ENCODE results near the gene ATP2A3. TPM values are rescaled to one million over a fixed set of nuclear protein-coding genes. Genes with fewer than 3 reads are reported as not detected.

The ATP2A3 gene
- polyA plus RNA-seq, 3 donors = 6.9 to 46.5 (median 9.5) TPM

DNA sequence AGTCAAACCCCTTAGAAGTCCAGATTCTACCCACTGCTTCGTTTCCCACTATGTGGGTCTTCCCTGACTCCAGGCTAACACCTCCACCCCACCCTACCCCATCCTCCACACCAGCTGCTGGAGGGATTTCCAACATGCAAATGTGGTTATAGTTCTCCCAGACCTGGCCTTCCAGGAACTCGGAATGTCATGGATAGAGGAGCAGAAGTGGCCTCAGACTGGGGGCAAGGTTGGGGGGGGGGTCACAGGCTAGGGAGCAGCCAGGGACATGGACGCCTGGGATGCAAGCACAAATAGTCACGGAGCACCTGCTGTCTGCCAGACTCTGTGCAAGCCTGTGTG lies 73.4 kb downstream of the ATP2A3 start:
- Histone ChIP-seq H3K36me3 (replicated peaks in 1 of 2; ENCODE audit: control insufficient read depth in 1 of 2, insufficient read depth in 2 of 2, low read length in 2 of 2) (no peaks in the 10 kb centered on the region), H4K20me1 (ENCODE audit: insufficient read depth, low read length) (no peaks in the 10 kb centered on the region), H3K9me3 (replicated peaks in 1 of 2; ENCODE audit: control insufficient read depth in 1 of 2, insufficient read depth in 1 of 2, low read length in 2 of 2) (no peaks in the 10 kb centered on the region), H3K27me3 (ENCODE audit: control insufficient read depth in 2 of 2, insufficient read depth in 2 of 2, low read length in 2 of 2) (no peaks in the 10 kb centered on the region), H3K79me2 (ENCODE audit: insufficient read depth, low read length) (no peaks in the 10 kb centered on the region), H3K4me3 (replicated peaks in 1 of 3; ENCODE audit: low read depth in 2 of 3, low read length in 3 of 3) (peak overlapping the region in 1 of 3 experiments; percentile 76), H3K27ac (ENCODE audit: low read depth in 1 of 2, low read length in 2 of 2) (no peak overlapping the region), H2AFZ (ENCODE audit: insufficient read depth, low read depth, low read length, poor library complexity, severe bottlenecking) (no peak overlapping the region), H3K9ac (ENCODE audit: insufficient read depth, low read length, poor library complexity, severe bottlenecking) (no peak overlapping the region), H3K4me1 (ENCODE audit: control insufficient read depth in 1 of 2, insufficient read depth in 2 of 2, low read length in 2 of 2) (peaks cover 78 to 96% of the 10 kb centered on the region in 2 donors), H3K4me2 (replicated peaks; ENCODE audit: extremely low read depth, low read length, poor library complexity, severe bottlenecking) (no peak overlapping the region)
- WGBS (ENCODE audit: insufficient coverage) = 83% methylated on average over 1 of the region's 4 CpGs
- peaks cover 9 to 16% of the 10 kb centered on the region in 2 donors for H3K36me3 Mint-ChIP-seq
- H3K27ac Mint-ChIP-seq = peak overlapping the region in 5 of 7 donors; percentile 1 to 89 (median 72)
- peaks cover 9 to 16% (median 11%) of the 10 kb centered on the region in 3 donors for H3K27me3 Mint-ChIP-seq (ENCODE audit: low read depth in 3 of 3)
- peak overlapping the region in 1 of 2 donors; percentile 90 for H3K4me3 Mint-ChIP-seq
- intact Hi-C loops (cut with micrococcal nuclease) = loop anchor here (5.0 kb wide), 1 partner anchor 44 kb away; the partner anchor contains the start of gene NCBP3 (in 2 of the 2)
- peaks cover 70% of the 10 kb centered on the region for H3K4me1 Mint-ChIP-seq
- peaks cover 0 to 2% (median 0%) of the 10 kb centered on the region in 7 donors for H3K9me3 Mint-ChIP-seq
- no peak for DNase-seq
- TF ChIP-seq, protein P1, sequence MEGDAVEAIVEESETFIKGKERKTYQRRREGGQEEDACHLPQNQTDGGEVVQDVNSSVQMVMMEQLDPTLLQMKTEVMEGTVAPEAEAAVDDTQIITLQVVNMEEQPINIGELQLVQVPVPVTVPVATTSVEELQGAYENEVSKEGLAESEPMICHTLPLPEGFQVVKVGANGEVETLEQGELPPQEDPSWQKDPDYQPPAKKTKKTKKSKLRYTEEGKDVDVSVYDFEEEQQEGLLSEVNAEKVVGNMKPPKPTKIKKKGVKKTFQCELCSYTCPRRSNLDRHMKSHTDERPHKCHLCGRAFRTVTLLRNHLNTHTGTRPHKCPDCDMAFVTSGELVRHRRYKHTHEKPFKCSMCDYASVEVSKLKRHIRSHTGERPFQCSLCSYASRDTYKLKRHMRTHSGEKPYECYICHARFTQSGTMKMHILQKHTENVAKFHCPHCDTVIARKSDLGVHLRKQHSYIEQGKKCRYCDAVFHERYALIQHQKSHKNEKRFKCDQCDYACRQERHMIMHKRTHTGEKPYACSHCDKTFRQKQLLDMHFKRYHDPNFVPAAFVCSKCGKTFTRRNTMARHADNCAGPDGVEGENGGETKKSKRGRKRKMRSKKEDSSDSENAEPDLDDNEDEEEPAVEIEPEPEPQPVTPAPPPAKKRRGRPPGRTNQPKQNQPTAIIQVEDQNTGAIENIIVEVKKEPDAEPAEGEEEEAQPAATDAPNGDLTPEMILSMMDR (IDR thresholded peaks at IDR 0.05) = no peak

DNA sequence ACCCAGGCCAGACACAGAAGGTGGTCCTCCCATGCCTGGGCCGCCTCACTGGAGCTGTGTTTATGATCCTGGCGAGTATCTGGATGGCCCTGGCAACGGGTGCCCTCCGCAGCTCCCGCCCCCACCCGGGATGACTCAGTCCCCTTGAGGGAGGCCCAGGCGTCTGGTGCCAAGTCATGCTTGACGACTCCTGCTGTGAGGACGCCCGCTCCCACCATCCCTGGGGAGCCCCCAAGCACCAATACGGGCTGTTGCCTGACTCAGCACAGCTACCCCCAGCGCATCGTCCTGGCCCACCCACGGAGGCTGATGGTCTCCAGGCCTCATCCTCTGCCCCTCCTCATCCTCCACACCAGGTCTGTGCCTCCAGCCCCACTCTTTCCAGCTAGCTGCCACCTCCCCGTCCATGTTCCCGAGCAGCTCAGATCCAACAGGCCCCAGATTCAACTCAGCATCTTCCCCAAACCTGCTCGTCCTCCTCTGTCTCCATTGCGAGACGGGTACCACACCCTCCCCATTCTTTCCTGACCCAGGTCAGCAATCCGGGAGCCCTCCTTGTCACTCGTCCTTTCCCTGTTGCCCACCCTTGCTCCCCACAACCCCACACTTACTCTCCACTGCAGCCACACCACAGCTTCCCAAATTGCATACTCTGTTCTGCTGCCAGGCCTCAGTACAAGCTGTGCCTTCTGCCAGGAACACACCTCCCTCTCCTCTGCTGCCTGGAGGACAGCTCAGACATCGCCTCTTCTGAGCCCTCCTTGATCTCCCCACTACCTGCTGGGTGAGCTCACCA lies 74.0 kb downstream of the ATP2A3 start:
- intact Hi-C loops (cut with micrococcal nuclease) = loop anchor here (5.0 kb wide), 1 partner anchor 43 kb away; the partner anchor contains the start of gene NCBP3 (in 2 of the 2)
- H3K4me3 Mint-ChIP-seq = peak overlapping the region; percentile 6 to 60
- no peaks in the 10 kb centered on the region for H3K27me3 ChIP-seq (ENCODE audit: control insufficient read depth in 2 of 2, insufficient read depth in 2 of 2, low read length in 2 of 2)
- H3K9me3 ChIP-seq (replicated peaks in 1 of 2; ENCODE audit: control insufficient read depth in 1 of 2, insufficient read depth in 1 of 2, low read length in 2 of 2) = no peaks in the 10 kb centered on the region
- H3K27ac Mint-ChIP-seq = peak overlapping the region; percentile 1 to 76 (median 53)
- DNase-seq = peak in 2 of 3 donors; percentile 49 to 60
- no peak overlapping the region for H3K9ac ChIP-seq (ENCODE audit: insufficient read depth, low read length, poor library complexity, severe bottlenecking)
- peaks cover 0 to 2% (median 0%) of the 10 kb centered on the region in 7 donors for H3K9me3 Mint-ChIP-seq
- peaks cover 78 to 96% of the 10 kb centered on the region in 2 donors for H3K4me1 ChIP-seq (ENCODE audit: control insufficient read depth in 1 of 2, insufficient read depth in 2 of 2, low read length in 2 of 2)
- no peak overlapping the region for H3K4me2 ChIP-seq (replicated peaks; ENCODE audit: extremely low read depth, low read length, poor library complexity, severe bottlenecking)
- no peak overlapping the region for H2AFZ ChIP-seq (ENCODE audit: insufficient read depth, low read depth, low read length, poor library complexity, severe bottlenecking)
- no peaks in the 10 kb centered on the region for H4K20me1 ChIP-seq (ENCODE audit: insufficient read depth, low read length)
- TF ChIP-seq, protein P1 (IDR thresholded peaks at IDR 0.05) = no peak
- no peak overlapping the region for H3K4me3 ChIP-seq (replicated peaks in 1 of 3; ENCODE audit: low read depth in 2 of 3, low read length in 3 of 3)
- H3K36me3 ChIP-seq (replicated peaks in 1 of 2; ENCODE audit: control insufficient read depth in 1 of 2, insufficient read depth in 2 of 2, low read length in 2 of 2) = peaks cover 0 to 4% of the 10 kb centered on the region in 2 donors
- peaks cover 12 to 17% of the 10 kb centered on the region in 2 donors for H3K36me3 Mint-ChIP-seq
- WGBS (ENCODE audit: insufficient coverage) = 66% methylated on average over 22 of the region's 22 CpGs
- peaks cover 71% of the 10 kb centered on the region for H3K4me1 Mint-ChIP-seq
- no peak overlapping the region for H3K27ac ChIP-seq (ENCODE audit: low read depth in 1 of 2, low read length in 2 of 2)
- H3K79me2 ChIP-seq (ENCODE audit: insufficient read depth, low read length) = no peaks in the 10 kb centered on the region
- H3K27me3 Mint-ChIP-seq (ENCODE audit: low read depth in 3 of 3) = peaks cover 9 to 18% (median 11%) of the 10 kb centered on the region in 3 donors

Measured in CD14-positive monocyte (primary cell).